Measurements from ENCODE around the gene ZFYVE28.

GRCh38 chr4:2295900-2296442 lies 122.5 kb downstream of the ZFYVE28 start:
- TF ChIP-seq, protein P1, sequence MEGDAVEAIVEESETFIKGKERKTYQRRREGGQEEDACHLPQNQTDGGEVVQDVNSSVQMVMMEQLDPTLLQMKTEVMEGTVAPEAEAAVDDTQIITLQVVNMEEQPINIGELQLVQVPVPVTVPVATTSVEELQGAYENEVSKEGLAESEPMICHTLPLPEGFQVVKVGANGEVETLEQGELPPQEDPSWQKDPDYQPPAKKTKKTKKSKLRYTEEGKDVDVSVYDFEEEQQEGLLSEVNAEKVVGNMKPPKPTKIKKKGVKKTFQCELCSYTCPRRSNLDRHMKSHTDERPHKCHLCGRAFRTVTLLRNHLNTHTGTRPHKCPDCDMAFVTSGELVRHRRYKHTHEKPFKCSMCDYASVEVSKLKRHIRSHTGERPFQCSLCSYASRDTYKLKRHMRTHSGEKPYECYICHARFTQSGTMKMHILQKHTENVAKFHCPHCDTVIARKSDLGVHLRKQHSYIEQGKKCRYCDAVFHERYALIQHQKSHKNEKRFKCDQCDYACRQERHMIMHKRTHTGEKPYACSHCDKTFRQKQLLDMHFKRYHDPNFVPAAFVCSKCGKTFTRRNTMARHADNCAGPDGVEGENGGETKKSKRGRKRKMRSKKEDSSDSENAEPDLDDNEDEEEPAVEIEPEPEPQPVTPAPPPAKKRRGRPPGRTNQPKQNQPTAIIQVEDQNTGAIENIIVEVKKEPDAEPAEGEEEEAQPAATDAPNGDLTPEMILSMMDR (IDR thresholded peaks at IDR 0.05): no peak
- TF ChIP-seq EZH2 (IDR thresholded peaks at IDR 0.05) (no peak), EZH2phosphoT487 (IDR thresholded peaks at IDR 0.05) (no peak)
